Measurements from ENCODE around the gene ATAD5. TPM values are rescaled to one million over a fixed set of nuclear protein-coding genes. Genes with fewer than 3 reads are reported as not detected.

The ATAD5 gene
- total RNA-seq, 4 donors from 2014 or later: 1.1 to 1.6 (median 1.3) TPM

DNA sequence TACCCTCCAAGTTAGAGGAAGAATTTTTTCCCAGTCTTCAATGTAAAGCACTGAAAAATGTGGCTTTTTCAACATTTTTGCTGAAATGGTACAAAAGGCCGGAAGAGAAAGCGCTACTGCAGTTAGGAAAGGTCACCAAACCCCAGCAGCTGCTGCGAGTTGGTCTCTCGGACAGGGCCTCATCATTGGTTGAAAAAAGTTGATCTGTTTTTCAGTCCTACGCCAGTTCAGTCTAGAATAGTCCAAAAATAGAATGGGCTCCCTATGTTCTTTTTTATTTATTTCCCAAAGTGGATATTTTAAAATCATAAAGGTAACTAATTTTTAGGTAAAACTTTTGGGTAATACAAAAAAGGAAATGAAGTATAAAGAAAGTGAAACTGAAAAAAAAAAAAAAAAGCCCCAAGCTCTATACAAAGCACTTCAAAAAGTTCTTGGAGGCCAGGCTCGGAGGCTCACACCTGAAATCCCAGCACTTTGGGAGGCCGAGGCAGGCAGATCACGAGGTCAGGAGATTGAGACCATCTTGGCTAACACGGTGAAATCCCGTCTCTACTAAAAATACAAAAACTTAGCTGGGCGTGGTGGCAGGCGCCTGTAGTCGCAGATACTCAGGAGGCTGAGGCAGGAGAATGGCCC is 107.4 kb downstream of the ATAD5 start:
- TF ChIP-seq, protein P1, sequence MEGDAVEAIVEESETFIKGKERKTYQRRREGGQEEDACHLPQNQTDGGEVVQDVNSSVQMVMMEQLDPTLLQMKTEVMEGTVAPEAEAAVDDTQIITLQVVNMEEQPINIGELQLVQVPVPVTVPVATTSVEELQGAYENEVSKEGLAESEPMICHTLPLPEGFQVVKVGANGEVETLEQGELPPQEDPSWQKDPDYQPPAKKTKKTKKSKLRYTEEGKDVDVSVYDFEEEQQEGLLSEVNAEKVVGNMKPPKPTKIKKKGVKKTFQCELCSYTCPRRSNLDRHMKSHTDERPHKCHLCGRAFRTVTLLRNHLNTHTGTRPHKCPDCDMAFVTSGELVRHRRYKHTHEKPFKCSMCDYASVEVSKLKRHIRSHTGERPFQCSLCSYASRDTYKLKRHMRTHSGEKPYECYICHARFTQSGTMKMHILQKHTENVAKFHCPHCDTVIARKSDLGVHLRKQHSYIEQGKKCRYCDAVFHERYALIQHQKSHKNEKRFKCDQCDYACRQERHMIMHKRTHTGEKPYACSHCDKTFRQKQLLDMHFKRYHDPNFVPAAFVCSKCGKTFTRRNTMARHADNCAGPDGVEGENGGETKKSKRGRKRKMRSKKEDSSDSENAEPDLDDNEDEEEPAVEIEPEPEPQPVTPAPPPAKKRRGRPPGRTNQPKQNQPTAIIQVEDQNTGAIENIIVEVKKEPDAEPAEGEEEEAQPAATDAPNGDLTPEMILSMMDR (IDR thresholded peaks at IDR 0.05): no peak
- TF ChIP-seq POLR2A (IDR thresholded peaks at IDR 0.05): no peak
- Histone ChIP-seq H3K4me3 (replicated peaks in 1 of 3) (no peak overlapping the region), H3K27me3 (no peaks in the 10 kb centered on the region), H3K4me1 (no peaks in the 10 kb centered on the region), H3K27ac (no peak overlapping the region), H3K9me3 (no peaks in the 10 kb centered on the region), H3K36me3 (no peaks in the 10 kb centered on the region)
- no peak for DNase-seq
- intact Hi-C loops (cut with DNase I): no loop called here
- WGBS, 2 donors: 84 to 87% methylated on average over 13 of the region's 13 CpGs

DNA sequence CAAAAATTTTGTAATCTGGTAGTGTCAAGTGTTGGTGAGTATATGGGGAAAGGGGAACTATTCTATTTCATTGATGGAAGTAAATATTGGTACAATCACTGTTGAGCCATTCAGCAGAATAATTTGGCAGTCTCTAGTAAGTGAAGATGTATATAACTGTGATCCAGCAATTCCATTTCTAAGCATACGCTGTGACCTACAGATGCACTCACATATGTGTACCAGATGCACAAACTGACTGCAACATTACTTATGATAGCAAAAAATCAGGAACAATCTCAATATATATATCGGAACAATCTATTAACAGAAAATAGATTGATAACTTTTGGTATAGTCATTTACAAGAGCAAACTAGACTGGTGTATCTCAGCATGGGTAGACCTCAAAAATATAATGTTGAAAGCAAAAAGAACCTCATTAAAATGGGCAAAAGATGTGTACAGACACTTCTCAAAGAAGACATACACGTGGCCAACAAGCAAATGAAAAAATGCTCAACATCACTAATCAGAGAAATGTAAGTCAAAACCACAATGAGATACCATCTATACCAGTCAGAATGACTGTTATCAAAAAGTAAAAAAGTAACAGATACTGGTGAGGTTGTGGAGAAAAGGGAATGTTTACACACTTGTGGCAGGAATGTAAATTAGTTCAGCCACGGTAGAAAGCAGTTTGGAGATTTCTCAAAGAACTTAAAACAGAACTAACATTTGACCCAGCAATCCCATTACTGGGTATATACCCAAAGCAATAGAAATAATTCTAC is 110.7 kb downstream of the ATAD5 start:
- 68 to 79% methylated on average over 4 of the region's 4 CpGs for WGBS, 2 donors
- DNase-seq: no peak
- intact Hi-C loops (cut with DNase I): no loop called here

More for the DNA sequence above, 110.7 kb downstream of the ATAD5 start:
- no peak overlapping the region for H3K4me3 ChIP-seq (replicated peaks in 1 of 3)
- H3K4me1 ChIP-seq: no peaks in the 10 kb centered on the region
- no peaks in the 10 kb centered on the region for H3K27me3 ChIP-seq
- no peaks in the 10 kb centered on the region for H3K36me3 ChIP-seq
- no peaks in the 10 kb centered on the region for H3K9me3 ChIP-seq
- no peak overlapping the region for H3K27ac ChIP-seq
- TF ChIP-seq, protein P1 (IDR thresholded peaks at IDR 0.05): no peak
- no peak for TF ChIP-seq POLR2A (IDR thresholded peaks at IDR 0.05)

Small RNAs within 50 kb of the gene (small RNA-seq; reads per million reads assigned to genes)
- gene RNU6-298P: not detected

Other genes with a start within 250 kb of the ATAD5 start
- 1 to 10 TPM; 5.4 to 8.8 (median 8.3) TPM for gene CRLF3, start 7.3 kb upstream of the ATAD5 start, total RNA-seq
- gene TEFM, start 74.3 kb downstream of the ATAD5 start, total RNA-seq: 10 to 100 TPM in 3 of 4 donors, 1 to 10 TPM in 1; 7.0 to 16.8 (median 13.5) TPM
- 10 to 100 TPM in 3 of 4 donors, 1 to 10 TPM in 1; 6.3 to 14.9 (median 12.9) TPM for gene ADAP2, start 90.0 kb downstream of the ATAD5 start, total RNA-seq
- 10 to 100 TPM; 24.8 to 37.2 (median 31.7) TPM for gene RNF135, start 139.1 kb downstream of the ATAD5 start, total RNA-seq